Transverse colon (tissue), 4 donors: Measurements from ENCODE around the gene SUZ12.

ENCODE experiments used
- CTCF ChIP-seq, 5 experiments: fragments of 200-600 bp in 3 of 5; fragments of 450-650 bp in 2 of 5; sonication (generic) in 3 of 5; IDR thresholded peaks; 1 replicate in 2 of 5; 2 replicates in 3 of 5; pipeline ENCODE4 v1.5.1; 2016 to 2017; ENCODE audit warnings: antibody characterized with exemption in 5 of 5, inconsistent platforms in 3 of 5, mild to moderate bottlenecking in 2 of 5, moderate library complexity in 1 of 5
- EP300 ChIP-seq: sonication (generic); formaldehyde crosslinking; IDR thresholded peaks from one replicate; pipeline ENCODE4 v1.6.1; 2017; ENCODE audit warnings: antibody characterized with exemption, low read depth
- POLR2AphosphoS5 ChIP-seq, 3 donors: sonication (generic); formaldehyde crosslinking; IDR thresholded peaks; one replicate each; pipeline ENCODE4 v1.6.1; 2016; ENCODE audit warnings: antibody characterized with exemption in 3 of 3

GRCh38 chr17:31888124-31888523, 48.7 kb upstream of the SUZ12 start:
- TF ChIP-seq CTCF (IDR thresholded peaks at IDR 0.05) (no peak), EP300 (no peak), POLR2AphosphoS5 (IDR thresholded peaks at IDR 0.05) (no peak)
